Measurements from ENCODE around the gene HS1BP3.
A peak's percentile ranks its signal among the peaks of the same experiment; 100 is the strongest.

HS1BP3 gene

GRCh38 chr2:20674974-20675679 is 24.2 kb upstream of the HS1BP3 start:
- DNase-seq: no peak

DNA sequence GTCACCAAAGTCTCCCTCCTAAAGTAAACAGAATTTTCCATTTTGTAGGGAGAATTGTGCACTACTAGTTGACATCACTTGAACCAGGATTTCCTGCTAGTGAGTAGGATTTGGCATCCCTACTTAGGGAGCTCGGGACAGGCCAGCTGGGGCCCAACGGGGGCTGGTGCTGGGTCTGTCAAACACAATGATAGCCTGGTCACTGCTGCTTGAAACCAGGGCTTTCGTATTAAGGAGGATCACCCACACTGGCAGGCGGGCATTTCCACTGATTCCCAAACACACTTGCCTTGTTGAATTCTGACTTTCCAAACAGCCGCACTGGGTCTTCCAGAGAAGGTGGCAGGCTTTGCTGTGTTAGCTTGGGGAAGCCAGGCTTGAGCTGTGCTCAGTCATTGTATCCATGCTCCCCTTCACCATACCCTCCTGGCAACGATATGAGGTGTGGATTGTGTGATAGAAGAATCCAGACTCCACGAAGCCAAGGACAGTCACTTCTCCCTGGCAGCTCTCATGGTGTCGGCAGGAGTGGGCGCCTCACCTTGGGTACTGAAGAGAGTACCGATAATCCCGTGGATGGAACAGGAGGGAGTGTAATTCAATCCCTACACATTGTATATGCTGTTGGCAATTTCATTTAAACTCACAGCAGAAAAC is 23.5 kb upstream of the HS1BP3 start:
- no peak for DNase-seq

- no peak for DNase-seq
These were observed 22.9 kb upstream of the HS1BP3 start for GRCh38 chr2:20673686-20674308.

DNA sequence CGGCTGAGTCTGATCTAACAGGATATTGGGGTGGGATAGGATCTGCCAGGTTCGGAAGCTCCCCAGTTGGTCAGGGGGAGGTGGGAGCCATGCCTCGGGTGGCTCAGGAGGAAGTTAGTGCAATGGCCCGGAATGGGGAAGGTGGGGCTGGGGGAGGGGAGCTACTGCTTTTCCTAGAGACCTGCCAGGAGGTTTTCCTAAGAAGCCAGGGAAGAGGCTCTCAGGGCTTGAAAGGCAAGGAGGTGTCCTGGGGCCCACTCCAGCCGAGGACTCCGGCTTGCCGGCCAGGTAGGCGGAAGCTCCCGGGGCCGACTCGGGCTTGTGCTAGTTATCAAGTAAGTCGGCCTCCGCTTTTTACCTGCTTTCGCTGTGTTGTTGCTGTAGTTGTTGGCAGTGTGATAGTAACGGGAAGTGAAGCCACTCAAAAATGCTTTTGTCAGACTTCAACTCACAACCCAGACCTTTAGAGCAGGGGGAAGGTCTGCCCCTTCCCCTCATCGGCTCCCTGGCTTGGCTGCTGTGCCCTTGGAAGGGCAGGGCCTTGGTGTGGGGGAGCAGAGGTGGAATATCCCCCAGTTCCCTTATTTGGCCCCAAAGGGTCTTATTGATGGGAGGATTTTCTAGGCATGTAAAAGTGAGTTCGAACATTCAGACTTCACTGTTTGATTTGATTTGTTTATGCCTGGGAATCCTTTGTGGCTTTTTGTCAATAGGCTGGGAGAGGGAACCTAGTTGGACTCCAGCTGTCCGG is 21.5 kb upstream of the HS1BP3 start:
- no peak for DNase-seq

DNA sequence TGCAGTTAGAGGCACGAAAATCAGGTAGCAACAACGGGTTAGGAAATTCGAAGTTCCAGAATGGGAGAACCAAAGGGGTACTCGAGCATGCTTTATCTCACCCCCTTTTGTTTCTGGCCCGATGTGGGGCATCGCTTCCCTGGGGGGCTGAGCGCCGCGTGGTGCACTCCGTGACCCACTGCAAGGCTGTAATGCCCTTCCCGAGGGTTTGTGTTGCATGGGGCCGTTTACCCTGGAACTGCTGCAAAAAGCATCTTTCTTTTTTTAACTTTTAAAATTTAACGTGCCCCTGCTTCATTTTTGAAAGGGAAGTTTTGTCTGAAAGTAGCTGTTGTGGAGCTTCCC is 20.8 kb upstream of the HS1BP3 start:
- DNase-seq: no peak

DNA sequence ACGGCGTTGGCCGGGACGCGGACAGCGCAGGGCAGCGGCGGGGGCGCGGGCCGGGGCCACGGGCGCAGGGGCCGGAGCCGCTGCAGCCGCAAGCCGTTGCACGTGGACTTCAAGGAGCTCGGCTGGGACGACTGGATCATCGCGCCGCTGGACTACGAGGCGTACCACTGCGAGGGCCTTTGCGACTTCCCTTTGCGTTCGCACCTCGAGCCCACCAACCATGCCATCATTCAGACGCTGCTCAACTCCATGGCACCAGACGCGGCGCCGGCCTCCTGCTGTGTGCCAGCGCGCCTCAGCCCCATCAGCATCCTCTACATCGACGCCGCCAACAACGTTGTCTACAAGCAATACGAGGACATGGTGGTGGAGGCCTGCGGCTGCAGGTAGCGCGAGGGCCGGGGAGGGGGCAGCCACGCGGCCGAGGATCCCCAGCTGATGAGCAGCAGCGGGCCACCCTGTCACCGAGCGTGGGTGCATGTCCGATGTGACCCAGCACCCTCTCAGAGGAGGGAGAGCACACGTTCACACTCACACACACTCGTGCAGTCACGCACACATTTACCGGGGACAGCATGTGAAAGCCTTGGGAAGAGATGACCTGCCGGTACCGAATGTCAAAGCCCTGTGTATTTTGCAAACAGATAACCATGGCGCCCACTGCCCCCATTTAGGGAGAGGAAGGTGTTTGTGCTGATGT is 20.3 kb upstream of the HS1BP3 start:
- no peak for DNase-seq

DNA sequence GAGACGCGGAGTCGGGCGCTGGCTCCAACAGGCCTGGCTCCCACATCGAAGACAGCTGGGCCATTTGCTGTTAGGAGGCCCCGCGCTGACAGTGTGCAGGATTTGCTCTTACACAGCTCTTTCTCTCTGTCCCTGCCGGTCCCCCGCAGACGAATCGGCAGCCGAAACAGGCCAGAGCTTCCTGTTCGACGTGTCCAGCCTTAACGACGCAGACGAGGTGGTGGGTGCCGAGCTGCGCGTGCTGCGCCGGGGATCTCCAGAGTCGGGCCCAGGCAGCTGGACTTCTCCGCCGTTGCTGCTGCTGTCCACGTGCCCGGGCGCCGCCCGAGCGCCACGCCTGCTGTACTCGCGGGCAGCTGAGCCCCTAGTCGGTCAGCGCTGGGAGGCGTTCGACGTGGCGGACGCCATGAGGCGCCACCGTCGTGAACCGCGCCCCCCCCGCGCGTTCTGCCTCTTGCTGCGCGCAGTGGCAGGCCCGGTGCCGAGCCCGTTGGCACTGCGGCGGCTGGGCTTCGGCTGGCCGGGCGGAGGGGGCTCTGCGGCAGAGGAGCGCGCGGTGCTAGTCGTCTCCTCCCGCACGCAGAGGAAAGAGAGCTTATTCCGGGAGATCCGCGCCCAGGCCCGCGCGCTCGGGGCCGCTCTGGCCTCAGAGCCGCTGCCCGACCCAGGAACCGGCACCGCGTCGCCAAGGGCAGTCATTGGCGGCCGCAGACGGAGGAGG is 19.6 kb upstream of the HS1BP3 start:
- DNase-seq: no peak

DNA sequence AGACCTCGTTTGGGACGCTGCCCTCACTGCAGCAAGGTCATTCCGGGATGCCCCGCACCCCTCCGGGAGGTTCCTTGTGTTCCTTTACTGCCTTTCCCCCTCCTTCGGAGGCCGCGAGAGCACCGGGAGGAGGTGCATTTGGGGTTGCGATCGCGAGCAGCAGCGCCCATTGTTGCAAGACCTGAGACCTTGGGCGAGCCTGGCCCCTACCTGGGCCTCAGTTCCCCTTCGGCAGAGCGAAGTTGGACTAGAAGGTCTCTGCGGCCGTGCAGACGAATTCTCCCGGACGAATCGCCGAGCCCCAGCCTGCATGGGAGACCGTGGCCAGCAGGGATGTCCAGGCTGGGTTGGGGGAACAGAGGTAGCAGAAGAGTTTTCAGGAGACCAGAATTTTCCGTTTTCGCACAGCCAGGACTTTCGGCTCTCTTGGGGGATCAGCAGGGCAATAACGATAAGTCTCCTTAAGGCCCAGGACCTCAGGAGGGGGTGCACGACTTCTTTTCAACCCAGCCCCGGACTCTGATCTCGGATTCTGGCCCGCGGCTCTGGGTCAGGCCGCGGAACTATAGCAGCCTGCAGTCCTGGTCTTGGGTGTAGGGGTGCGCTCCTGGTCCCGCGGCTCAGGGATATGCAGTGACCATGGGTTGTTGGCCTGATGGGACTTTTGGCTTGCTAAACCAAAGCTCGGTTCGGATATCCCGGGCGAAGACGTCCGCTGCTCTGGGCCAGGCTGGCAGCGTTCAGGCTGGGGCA is 18.8 kb upstream of the HS1BP3 start:
- DNase-seq: no peak

DNA sequence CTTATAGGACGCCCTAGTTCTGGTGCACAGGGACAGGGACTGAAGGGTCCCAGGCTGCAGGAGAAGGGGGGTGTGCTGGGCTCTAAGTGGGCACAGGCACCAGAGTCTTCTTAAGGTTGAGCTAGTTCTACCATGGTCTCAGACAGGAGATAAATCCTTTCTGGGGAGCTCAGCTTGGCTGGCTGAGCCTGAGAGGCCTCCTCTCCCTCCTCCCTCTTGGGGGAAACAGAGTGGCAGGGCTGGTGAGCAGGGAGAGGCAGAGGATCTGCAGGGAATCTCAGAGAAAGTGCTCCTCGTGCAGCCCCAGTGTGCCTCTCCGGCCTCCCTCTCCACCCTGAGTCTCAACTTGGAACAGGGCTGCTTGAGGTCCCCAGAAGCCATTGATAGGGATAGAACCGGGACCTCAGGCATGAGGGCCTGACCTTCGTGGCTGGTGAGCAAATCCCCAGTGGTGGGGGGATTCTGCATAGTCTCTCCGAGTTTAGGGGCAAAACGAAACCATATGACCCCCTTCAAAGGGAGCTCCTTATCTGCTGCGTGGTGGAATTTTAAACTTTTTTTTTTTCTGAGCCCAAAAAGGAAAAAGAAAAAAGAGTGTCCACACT is 18.1 kb upstream of the HS1BP3 start:
- DNase-seq: no peak

GRCh38 chr2:20668451-20668850 is 17.6 kb upstream of the HS1BP3 start:
- DNase-seq: no peak

GRCh38 chr2:20667531-20668401 is 16.9 kb upstream of the HS1BP3 start:
- no peak for DNase-seq

- DNase-seq: no peak
These were observed 16.2 kb upstream of the HS1BP3 start for GRCh38 chr2:20667151-20667530.

DNA sequence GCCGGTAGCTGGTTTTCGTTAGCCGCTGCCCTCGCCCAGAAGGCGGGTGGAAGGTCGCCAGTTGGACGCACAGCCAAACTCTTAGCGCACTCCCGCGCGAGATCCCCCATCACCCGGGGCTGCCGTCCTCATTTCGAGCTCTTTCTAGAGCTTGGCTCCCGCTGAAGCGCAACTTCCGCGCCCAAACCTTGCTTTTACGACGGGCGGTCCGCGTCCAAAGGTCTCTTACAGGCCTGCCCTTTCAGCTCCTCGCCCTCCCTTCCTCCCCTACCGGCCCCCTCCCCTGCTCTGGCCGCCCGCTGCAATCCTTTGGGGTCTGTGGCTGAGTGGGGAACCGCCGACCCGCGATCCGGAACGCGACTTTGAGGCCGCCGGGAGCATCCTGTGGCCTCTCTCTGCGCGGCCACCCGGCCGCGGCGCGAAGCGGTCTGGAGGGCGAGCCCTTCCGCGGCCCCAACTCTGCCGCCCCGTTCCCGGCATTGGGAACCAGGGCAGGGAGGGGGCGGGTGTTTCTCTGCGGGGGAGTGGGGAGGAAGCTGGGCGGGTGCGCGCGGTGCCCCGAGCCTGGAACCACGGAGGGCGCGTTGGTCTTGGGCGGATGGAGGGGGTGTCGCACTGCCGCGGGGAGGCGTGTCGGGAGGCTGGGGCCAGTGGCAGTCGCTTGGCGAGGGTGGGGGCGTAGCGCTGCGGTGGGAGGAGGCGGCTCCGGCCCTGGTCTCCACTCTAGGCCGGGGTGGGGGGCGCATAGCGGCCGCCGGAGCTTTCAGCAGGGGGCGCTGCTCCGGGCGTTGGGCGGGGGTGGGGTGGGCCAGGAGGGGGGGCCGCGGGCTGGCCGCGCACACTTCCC is 15.6 kb upstream of the HS1BP3 start, which contains the start of gene GDF7:
Gene GDF7 (plus strand): TSS at position 841 of the 847 bp plus-strand sequence. CDS start 96 bp downstream, outside the sequence.
- peak; percentile 38 for DNase-seq

- no peak for DNase-seq
These were observed 15.1 kb upstream of the HS1BP3 start for GRCh38 chr2:20666005-20666303.

- DNase-seq: no peak
These were observed 14.5 kb upstream of the HS1BP3 start for GRCh38 chr2:20665243-20666004.

GRCh38 chr2:20664431-20665242 is 13.7 kb upstream of the HS1BP3 start:
- no peak for DNase-seq

DNA sequence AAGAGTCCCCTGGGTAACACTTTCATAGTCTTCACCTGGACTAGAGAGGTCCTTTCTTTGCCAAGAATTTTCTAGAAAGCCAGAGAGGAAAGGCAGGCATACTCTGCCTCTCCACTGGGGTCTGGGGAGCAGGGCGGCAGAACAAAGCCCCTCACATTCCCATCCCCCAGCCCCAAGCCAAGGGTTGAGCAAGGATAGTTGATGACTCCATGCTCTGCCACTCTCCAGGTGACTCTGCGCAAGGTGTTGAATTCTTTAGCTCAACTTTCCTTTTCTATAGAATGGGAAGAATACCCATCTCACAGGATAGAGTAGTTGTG is 13.1 kb upstream of the HS1BP3 start:
- no peak for DNase-seq

All from activated CD4-positive, alpha-beta T cell treated with anti-CD3 and anti-CD28 coated beads for 48 hours (primary cell).